ENCODE data around the gene ZP1. TPM values are rescaled to one million over a fixed set of nuclear protein-coding genes. Genes with fewer than 3 reads are reported as not detected.

ZP1 gene
- total and polyA plus RNA-seq, 2 of the 13 experiments (the other 11 are each of a cell fraction or from before 2014, with no cell fraction given) = 0.16 TPM; not detected in 1

GRCh38 chr11:60880643-60881282 lies 13.4 kb downstream of the ZP1 start (continued):
- TF ChIP-seq EZH2 (conservative IDR thresholded peaks at IDR 0.05; ENCODE audit: low read depth, low read length) = no peak
- TF ChIP-seq ZNF274 (CRISPR knock-in tag; IDR thresholded peaks at IDR 0.05) = 0 out of 2 replicates have a peak, but pooled peaks have one; percentile 39
- TF ChIP-seq ZNF362 (CRISPR knock-in tag; IDR thresholded peaks at IDR 0.05; ENCODE audit: borderline replicate concordance) = peak; percentile 50; the same call in 1 of the 2 replicates
- TF ChIP-seq ELF3 (CRISPR knock-in tag; IDR thresholded peaks at IDR 0.05) = peak; percentile 87
- peak; percentile 74 for TF ChIP-seq KMT2B (CRISPR knock-in tag; IDR thresholded peaks at IDR 0.05)
- TF ChIP-seq HCFC1 (IDR thresholded peaks at IDR 0.05; ENCODE audit: low read depth, low read length) = no peak
- no peak for TF ChIP-seq ISX (CRISPR knock-in tag; conservative IDR thresholded peaks at IDR 0.05)
- TF ChIP-seq ZNF513 (CRISPR knock-in tag; conservative IDR thresholded peaks at IDR 0.05) = 0 out of 2 replicates have a peak, but pooled peaks have one; percentile 79
- TF ChIP-seq ZNF567 (CRISPR knock-in tag; IDR thresholded peaks at IDR 0.05; ENCODE audit: borderline replicate concordance) = peak; percentile 73
- peak; percentile 98 for TF ChIP-seq MEIS1 (CRISPR knock-in tag; IDR thresholded peaks at IDR 0.05; ENCODE audit: borderline replicate concordance)
- TF ChIP-seq MNT (IDR thresholded peaks at IDR 0.05) = peak; percentile 58; the same call in 1 of the 2 replicates
- no peak for TF ChIP-seq ZNF354B (CRISPR knock-in tag; IDR thresholded peaks at IDR 0.05)
- peak; percentile 87; the same call in 1 of the 2 replicates for TF ChIP-seq ZNF317 (CRISPR knock-in tag; IDR thresholded peaks at IDR 0.05)
- TF ChIP-seq HNRNPL (IDR thresholded peaks at IDR 0.05; ENCODE audit: low read depth, low read length) = no peak
- TF ChIP-seq ZNF230 (CRISPR knock-in tag; IDR thresholded peaks at IDR 0.05) = peak; percentile 60; the same call in 1 of the 2 replicates
- TF ChIP-seq ZNF543 (CRISPR knock-in tag; IDR thresholded peaks at IDR 0.05) = peak; percentile 68; the same call in 1 of the 2 replicates
- peak; percentile 87 for TF ChIP-seq ZSCAN25 (CRISPR knock-in tag; IDR thresholded peaks at IDR 0.05)
- TF ChIP-seq ZNF652 (CRISPR knock-in tag; IDR thresholded peaks at IDR 0.05; ENCODE audit: borderline replicate concordance, low read depth) = peak; percentile 69; the same call in 1 of the 2 replicates
- TF ChIP-seq KLF6 (CRISPR knock-in tag; IDR thresholded peaks at IDR 0.05) = 0 out of 2 replicates have a peak, but pooled peaks have one; percentile 49
- TF ChIP-seq ARID2 (CRISPR knock-in tag; IDR thresholded peaks at IDR 0.05; ENCODE audit: borderline replicate concordance) = no peak
- TF ChIP-seq HNRNPLL (IDR thresholded peaks at IDR 0.05; ENCODE audit: low read depth, low read length, poor library complexity, severe bottlenecking) = no peak
- no peak for TF ChIP-seq MATR3 (CRISPR knock-in tag; IDR thresholded peaks at IDR 0.05)
- peak; percentile 19; the same call in 1 of the 2 replicates for TF ChIP-seq TAF1 (CRISPR knock-in tag; IDR thresholded peaks at IDR 0.05)
- peak; percentile 60; the same call in 1 of the 2 replicates for TF ChIP-seq SIN3A (IDR thresholded peaks at IDR 0.05; ENCODE audit: borderline replicate concordance, low read depth, low read length)
- no peak; the same call in 1 of the 2 replicates for TF ChIP-seq SNAPC2 (CRISPR knock-in tag; IDR thresholded peaks at IDR 0.05)
- peak; percentile 79 for TF ChIP-seq HIVEP1 (CRISPR knock-in tag; IDR thresholded peaks at IDR 0.05)
- TF ChIP-seq PPARG (CRISPR knock-in tag; conservative IDR thresholded peaks at IDR 0.05) = peak; percentile 89
- no peak for TF ChIP-seq SMARCE1 (IDR thresholded peaks at IDR 0.05; ENCODE audit: borderline replicate concordance)
- TF ChIP-seq NFE2L1 (CRISPR knock-in tag; IDR thresholded peaks at IDR 0.05; ENCODE audit: borderline replicate concordance) = no peak
